ENCODE data around the gene OR3A2.
"Not testable (repeated sequence)": the region's sequence is repeated elsewhere in the genome, so short reads cannot be mapped to it uniquely, and the experiment has no call there.

The OR3A2 gene

GRCh38 chr17:3335876-3336275 is 50.2 kb downstream of the OR3A2 start:
- TF ChIP-seq CTCF (IDR thresholded peaks at IDR 0.05; ENCODE audit: low read depth, low read length), result 0 out of 2 replicates have a peak, but pooled peaks have one; percentile 10
- Histone ChIP-seq H3K36me3 (no peaks in the 10 kb centered on the region), H3K9me3 (no peaks in the 10 kb centered on the region), H3K4me3 (ENCODE audit: low read depth, low read length) (no peak overlapping the region), H3K27me3 (no peaks in the 10 kb centered on the region), H3K4me1 (no peaks in the 10 kb centered on the region)
- DNase-seq, result no peak

- Histone ChIP-seq H3K9me3 (no peaks in the 10 kb centered on the region), H3K36me3 (no peaks in the 10 kb centered on the region), H3K4me1 (no peaks in the 10 kb centered on the region), H3K27me3 (no peaks in the 10 kb centered on the region), H3K4me3 (ENCODE audit: low read depth, low read length) (no peak overlapping the region)
- no peak for DNase-seq
- no peak for TF ChIP-seq CTCF (IDR thresholded peaks at IDR 0.05; ENCODE audit: low read depth, low read length)
Observed at GRCh38 chr17:3318336-3318735, 67.8 kb downstream of the OR3A2 start.

GRCh38 chr17:3316836-3317235 is 69.3 kb downstream of the OR3A2 start:
- no peak for TF ChIP-seq CTCF (IDR thresholded peaks at IDR 0.05; ENCODE audit: low read depth, low read length)
- no peaks in the 10 kb centered on the region for H3K36me3 ChIP-seq
- H3K4me1 ChIP-seq, result no peaks in the 10 kb centered on the region
- no peaks in the 10 kb centered on the region for H3K9me3 ChIP-seq
- DNase-seq, result no peak
- H3K27me3 ChIP-seq, result no peaks in the 10 kb centered on the region
- H3K4me3 ChIP-seq (ENCODE audit: low read depth, low read length), result no peak overlapping the region

GRCh38 chr17:3308603-3309002 is 77.5 kb downstream of the OR3A2 start:
- no peak for DNase-seq
- Histone ChIP-seq H3K27me3 (no peaks in the 10 kb centered on the region), H3K9me3 (no peaks in the 10 kb centered on the region), H3K4me3 (ENCODE audit: low read depth, low read length) (no peak overlapping the region), H3K36me3 (no peaks in the 10 kb centered on the region), H3K4me1 (no peaks in the 10 kb centered on the region)
- peak; percentile 19 for TF ChIP-seq CTCF (IDR thresholded peaks at IDR 0.05; ENCODE audit: low read depth, low read length)

- no peak for TF ChIP-seq CTCF (IDR thresholded peaks at IDR 0.05; ENCODE audit: low read depth, low read length)
- no peaks in the 10 kb centered on the region for H3K36me3 ChIP-seq
- no peak within 1 kb of the TSS for H3K4me3 ChIP-seq (ENCODE audit: low read depth, low read length)
- no peak for DNase-seq
- H3K9me3 ChIP-seq, result no peaks in the 10 kb centered on the region
- H3K27me3 ChIP-seq, result no peaks in the 10 kb centered on the region
- no peaks in the 10 kb centered on the region for H3K4me1 ChIP-seq
Observed at GRCh38 chr17:3298260-3298659, 87.8 kb downstream of the OR3A2 start, which contains the start of gene OR3A1. Gene OR3A1, minus strand, starts transcription at chr17:3298360. Its CDS starts 5,778 bp downstream, at chr17:3292582.

- Histone ChIP-seq H3K36me3 (no peaks in the 10 kb centered on the region), H3K4me3 (ENCODE audit: low read depth, low read length) (no peak overlapping the region), H3K27me3 (no peaks in the 10 kb centered on the region), H3K9me3 (no peaks in the 10 kb centered on the region), H3K4me1 (no peaks in the 10 kb centered on the region)
- DNase-seq, result no peak
- no peak for TF ChIP-seq CTCF (IDR thresholded peaks at IDR 0.05; ENCODE audit: low read depth, low read length)
Observed at GRCh38 chr17:3295632-3296031, 90.5 kb downstream of the OR3A2 start.

GRCh38 chr17:3293548-3293947 is 92.6 kb downstream of the OR3A2 start:
- not testable (repeated sequence) for H3K9me3 ChIP-seq, DNase-seq, H3K27me3 ChIP-seq

More at GRCh38 chr17:3293548-3293947, 92.6 kb downstream of the OR3A2 start:
- not testable (repeated sequence) for H3K36me3 ChIP-seq; H3K4me1 ChIP-seq; H3K4me3 ChIP-seq (ENCODE audit: low read depth, low read length)
